ENCODE measurements around the gene PXDN.
"Not testable (repeated sequence)": the region's sequence is repeated elsewhere in the genome, so short reads cannot be mapped to it uniquely, and the experiment has no call there.

Gene PXDN

GRCh38 chr2:1698188-1698945 lies 45.9 kb downstream of the PXDN start:
- DNase-seq = no peak

GRCh38 chr2:1697601-1698000 lies 46.7 kb downstream of the PXDN start:
- DNase-seq = no peak

GRCh38 chr2:1696472-1696871 lies 47.8 kb downstream of the PXDN start:
- no peak for DNase-seq

GRCh38 chr2:1694371-1695271 lies 49.7 kb downstream of the PXDN start:
- no peak for DNase-seq

- no peak for DNase-seq
Observed at GRCh38 chr2:1693723-1694122, 50.6 kb downstream of the PXDN start.

- no peak for DNase-seq
Observed at GRCh38 chr2:1692342-1692741, 52.0 kb downstream of the PXDN start.

GRCh38 chr2:1691366-1691765 lies 52.9 kb downstream of the PXDN start:
- no peak for DNase-seq

- DNase-seq = no peak
Observed at GRCh38 chr2:1690056-1690775, 54.1 kb downstream of the PXDN start.

GRCh38 chr2:1688859-1689258 lies 55.5 kb downstream of the PXDN start:
- no peak for DNase-seq

GRCh38 chr2:1688161-1688560 lies 56.2 kb downstream of the PXDN start:
- no peak for DNase-seq

- no peak for DNase-seq
Observed at GRCh38 chr2:1687254-1687653, 57.1 kb downstream of the PXDN start.

GRCh38 chr2:1686784-1687105 lies 57.6 kb downstream of the PXDN start:
- no peak for DNase-seq

GRCh38 chr2:1685957-1686783 lies 58.1 kb downstream of the PXDN start:
- DNase-seq = no peak

- DNase-seq = no peak
Observed at GRCh38 chr2:1685078-1685956, 59.0 kb downstream of the PXDN start.

GRCh38 chr2:1683297-1683696 lies 61.0 kb downstream of the PXDN start:
- DNase-seq = no peak

- DNase-seq = no peak
Observed at GRCh38 chr2:1682181-1682440, 62.2 kb downstream of the PXDN start.

- no peak for DNase-seq
Observed at GRCh38 chr2:1681323-1682180, 62.8 kb downstream of the PXDN start.

GRCh38 chr2:1681017-1681318 lies 63.3 kb downstream of the PXDN start:
- DNase-seq = no peak

- DNase-seq = no peak
Observed at GRCh38 chr2:1680222-1681016, 63.9 kb downstream of the PXDN start.

GRCh38 chr2:1679488-1680039 lies 64.8 kb downstream of the PXDN start:
- not testable (repeated sequence) for DNase-seq
